ENCODE results near the gene SDHC.

The SDHC gene, protein sequence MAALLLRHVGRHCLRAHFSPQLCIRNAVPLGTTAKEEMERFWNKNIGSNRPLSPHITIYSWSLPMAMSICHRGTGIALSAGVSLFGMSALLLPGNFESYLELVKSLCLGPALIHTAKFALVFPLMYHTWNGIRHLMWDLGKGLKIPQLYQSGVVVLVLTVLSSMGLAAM

GRCh38 chr1:161314201-161314981 lies at the start of gene SDHC:
SDHC (plus strand) TSS chr1:161314381; CDS start chr1:161314406, 25 bp downstream.
- peak; percentile 89 for DNase-seq (ENCODE audit: low read depth)

DNA sequence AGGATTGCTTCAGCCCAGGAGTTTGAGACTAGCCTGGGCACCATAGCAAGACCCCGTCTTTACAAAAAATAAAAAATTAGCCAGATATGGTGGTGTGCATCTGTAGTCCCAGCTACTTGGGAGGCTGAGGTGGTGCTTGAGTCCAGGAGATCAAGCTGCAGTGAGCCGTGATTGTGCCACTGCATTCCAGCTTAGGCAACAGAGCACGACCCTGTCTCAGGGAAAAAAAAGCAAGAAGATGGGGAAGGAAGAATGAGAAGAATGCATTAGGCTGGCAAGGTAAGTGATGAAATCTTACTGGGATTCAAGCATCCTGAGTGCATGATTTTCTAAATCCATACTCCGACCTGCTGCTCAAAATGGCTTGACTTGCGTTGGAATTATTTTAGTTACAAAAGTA lies 48.9 kb upstream of the SDHC start:
- DNase-seq (ENCODE audit: low read depth), result no peak

DNA sequence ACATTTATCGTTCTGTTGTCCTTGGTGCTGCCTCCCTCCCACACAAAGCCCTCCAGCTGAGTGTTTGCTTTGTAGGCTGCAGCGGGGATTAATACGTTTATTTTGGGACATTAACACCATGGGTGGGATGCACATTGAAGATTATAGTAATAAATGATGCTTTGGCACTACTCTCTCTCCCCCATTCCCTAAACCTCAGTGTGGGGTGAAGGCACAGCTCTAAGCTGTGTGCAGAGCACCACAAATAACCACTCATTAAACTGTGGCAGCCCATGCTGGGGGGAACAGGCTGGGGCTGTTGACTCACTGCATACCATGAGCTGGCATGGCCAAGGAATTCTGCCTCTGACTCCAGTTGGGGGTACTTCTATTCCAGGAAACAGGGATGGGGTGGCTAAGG lies 48.0 kb upstream of the SDHC start:
- DNase-seq (ENCODE audit: low read depth), result peak; percentile 36

GRCh38 chr1:161266836-161267235 lies 47.3 kb upstream of the SDHC start:
- DNase-seq (ENCODE audit: low read depth), result no peak

DNA sequence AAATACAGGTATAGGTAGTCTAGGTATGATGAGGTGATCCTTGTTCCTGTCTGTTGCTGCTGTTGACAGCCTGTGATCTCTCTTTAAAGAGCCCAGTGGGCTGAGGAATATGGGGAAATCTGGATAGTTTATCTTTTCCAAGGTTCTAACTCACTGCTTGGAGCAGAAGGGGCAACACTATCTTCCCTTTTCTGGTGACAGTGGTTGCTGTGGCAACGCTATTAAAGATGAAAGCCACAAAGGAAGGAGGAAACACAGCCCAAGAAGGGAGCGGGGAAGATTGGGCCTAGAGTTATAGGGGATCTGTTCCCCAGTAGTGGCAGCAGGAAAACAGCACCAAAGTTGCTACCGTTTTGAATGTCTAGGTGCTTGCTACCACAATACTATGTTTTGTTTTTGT lies 46.9 kb upstream of the SDHC start:
- no peak for DNase-seq (ENCODE audit: low read depth)

- peak; percentile 29 for DNase-seq (ENCODE audit: low read depth)
Observed at GRCh38 chr1:161273402-161273801, 40.8 kb upstream of the SDHC start.

- DNase-seq (ENCODE audit: low read depth), result no peak
Observed at GRCh38 chr1:161274874-161275273, 39.3 kb upstream of the SDHC start.

DNA sequence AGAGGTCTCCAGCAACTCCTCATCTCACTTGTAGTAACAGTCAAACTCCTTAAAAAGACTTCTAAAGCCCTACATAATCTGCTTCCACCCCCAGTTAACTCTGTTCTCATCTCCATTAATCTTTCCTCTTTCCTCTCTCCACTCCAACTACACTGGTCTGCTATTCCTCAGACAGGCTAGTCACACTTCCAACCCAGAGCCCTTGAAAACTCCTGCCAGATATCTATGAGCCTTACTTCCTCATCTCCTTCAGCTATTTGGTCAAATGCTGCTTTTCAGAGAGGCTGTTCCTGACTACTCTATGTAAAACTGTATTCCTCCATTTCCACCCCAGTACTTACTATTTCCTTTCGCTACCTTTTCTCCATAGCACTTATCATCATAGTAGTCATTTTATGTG lies 31.2 kb upstream of the SDHC start:
- no peak for DNase-seq (ENCODE audit: low read depth)

DNA sequence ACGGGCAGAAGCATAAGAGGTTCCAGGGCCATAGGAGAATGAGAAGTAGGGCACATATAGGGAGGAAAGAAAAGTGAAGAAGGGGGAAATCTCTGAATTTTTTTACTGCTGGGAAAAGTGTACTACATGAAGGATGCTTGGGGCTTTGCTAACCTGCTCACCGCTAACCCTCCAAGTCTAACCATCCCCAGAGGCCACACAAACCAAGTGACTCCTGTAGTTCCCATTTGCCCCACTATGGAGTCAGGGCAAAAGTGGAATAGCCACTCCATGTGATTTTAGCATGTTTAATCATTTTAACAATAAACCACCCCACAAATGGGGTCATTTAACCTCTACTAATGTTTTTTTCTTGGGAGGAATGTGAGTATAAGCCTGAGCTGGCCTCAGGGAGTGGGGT lies 29.1 kb upstream of the SDHC start:
- DNase-seq (ENCODE audit: low read depth), result no peak

GRCh38 chr1:161285521-161285920 lies 28.7 kb upstream of the SDHC start:
- DNase-seq (ENCODE audit: low read depth), result no peak

GRCh38 chr1:161287482-161288054 lies 26.6 kb upstream of the SDHC start:
- DNase-seq (ENCODE audit: low read depth), result no peak

DNA sequence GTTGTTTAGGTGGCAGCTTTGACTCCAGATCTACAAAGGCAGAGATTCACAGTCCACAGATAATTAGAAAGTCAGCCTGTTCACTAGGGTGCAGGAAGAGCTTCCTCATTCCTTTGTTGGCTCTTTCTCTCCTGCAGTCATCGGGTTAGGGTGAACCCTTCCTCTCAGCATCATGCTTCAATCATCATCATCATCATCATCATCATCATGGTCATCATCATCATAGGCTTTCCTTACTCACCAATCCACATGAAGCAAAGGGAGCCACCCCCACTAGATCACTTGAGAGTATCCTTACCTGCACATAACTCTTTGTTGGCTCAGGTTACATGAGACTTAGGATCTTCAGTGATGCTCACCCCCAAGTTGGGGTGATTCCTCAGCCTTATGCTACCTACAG lies 23.4 kb upstream of the SDHC start:
- no peak for DNase-seq (ENCODE audit: low read depth)

GRCh38 chr1:161297415-161297814 lies 16.8 kb upstream of the SDHC start:
- DNase-seq (ENCODE audit: low read depth), result no peak

GRCh38 chr1:161298116-161298515 lies 16.1 kb upstream of the SDHC start:
- DNase-seq (ENCODE audit: low read depth), result no peak

GRCh38 chr1:161299347-161299746 lies 14.8 kb upstream of the SDHC start:
- DNase-seq (ENCODE audit: low read depth), result no peak

GRCh38 chr1:161300478-161300877 lies 13.7 kb upstream of the SDHC start:
- no peak for DNase-seq (ENCODE audit: low read depth)

DNA sequence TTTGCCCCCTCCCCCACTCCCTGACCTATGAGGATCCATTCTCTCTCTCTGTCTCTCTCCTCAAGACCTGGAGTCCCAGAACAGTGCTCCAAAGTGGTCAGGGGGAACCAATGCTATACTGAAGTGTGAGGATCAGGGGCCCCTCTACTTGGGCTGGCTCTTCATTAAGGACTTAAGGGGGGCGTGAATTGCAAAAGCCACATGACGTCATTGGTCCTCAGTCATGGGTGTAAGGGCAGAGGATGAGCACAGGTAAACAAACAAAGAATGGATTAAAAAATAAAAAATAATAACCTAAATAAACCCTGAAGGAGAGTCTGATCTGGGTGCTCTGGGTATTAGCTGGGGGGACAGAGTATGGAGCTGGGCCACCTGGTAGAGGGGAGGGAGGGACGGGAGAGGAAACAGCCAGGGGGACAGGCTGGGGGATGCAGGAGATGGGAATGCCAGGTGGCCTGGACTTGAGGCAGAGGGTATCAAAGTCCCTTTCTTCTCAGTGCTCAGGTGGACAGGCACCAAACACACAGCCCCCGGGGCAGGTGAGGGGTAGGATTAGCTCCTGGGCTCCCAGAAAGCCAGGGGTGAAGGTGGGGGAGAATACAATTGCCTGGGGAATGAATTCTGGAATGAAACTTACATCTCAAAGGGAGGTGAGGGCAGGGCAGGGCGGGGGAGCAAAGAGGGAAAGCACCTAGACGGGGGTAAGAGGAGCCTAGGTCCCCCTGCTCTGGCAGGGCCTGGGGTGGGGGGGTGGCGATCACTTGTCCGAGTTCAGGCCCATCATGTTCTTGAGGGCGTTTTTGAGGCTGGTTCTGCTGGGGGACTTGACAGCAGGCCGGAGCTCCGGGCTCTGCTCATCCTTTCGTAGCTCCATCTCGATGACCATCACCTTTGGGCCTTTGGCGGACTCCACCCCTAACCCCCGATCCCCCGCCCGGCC lies 9.0 kb upstream of the SDHC start:
- no peak for DNase-seq (ENCODE audit: low read depth)

DNA sequence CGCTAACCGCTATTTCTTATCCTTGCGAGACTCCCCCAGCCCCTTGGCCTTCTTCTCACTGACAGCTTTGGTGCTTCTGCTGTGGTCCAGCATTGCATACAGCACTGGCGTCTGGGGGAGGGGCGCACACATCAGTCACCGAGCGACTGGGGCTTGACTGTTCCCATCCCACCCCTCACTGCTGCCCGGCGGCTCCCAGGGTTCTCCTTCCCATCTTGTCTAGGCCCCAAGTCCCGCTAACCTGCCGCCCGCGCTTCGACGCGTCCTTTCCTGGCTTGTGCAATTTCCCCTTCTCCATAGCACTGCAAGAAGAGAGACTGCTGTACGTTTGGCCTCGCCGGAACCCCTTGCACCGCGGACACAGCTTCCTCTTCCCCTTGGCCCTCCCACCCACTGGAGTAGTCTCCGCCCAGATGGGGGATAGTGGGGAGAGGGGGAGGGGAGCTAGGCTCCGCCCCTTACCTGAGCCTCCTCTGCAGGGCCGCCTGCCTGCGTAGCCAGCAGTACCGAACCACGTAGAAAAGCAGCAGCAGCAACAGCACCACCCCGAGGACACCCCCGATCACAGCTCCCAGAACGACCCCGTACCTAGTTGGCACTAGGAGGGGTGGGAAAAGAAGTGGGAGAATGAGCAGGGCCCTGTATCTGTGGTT lies 8.2 kb upstream of the SDHC start:
- peak; percentile 56 for DNase-seq (ENCODE audit: low read depth)

DNA sequence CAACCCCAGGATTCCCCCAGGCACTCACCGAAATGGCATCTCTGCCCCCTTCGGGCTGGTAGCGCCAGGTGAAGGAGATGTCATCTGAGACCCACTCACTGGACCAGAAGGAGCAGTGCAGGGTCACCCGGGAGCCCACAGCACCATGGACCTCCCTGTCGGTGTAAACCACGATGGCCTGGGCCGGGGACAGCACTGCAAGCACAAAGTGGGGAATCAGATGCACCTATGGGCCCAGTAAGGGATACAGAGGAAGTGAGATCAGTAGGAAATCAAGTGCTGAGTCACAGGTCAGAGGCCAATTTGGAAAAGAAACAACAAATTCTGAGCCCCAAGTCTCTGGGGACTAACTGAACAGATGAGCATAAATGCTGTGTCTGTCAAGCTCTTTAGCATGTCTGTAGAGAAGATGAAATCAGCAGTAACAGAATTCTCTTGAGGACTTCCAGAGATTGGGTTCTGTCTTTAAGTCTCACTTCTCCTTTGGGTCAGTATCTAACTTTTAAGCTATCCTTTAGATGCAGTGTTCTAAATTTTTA lies 6.9 kb upstream of the SDHC start:
- DNase-seq (ENCODE audit: low read depth), result peak; percentile 33

DNA sequence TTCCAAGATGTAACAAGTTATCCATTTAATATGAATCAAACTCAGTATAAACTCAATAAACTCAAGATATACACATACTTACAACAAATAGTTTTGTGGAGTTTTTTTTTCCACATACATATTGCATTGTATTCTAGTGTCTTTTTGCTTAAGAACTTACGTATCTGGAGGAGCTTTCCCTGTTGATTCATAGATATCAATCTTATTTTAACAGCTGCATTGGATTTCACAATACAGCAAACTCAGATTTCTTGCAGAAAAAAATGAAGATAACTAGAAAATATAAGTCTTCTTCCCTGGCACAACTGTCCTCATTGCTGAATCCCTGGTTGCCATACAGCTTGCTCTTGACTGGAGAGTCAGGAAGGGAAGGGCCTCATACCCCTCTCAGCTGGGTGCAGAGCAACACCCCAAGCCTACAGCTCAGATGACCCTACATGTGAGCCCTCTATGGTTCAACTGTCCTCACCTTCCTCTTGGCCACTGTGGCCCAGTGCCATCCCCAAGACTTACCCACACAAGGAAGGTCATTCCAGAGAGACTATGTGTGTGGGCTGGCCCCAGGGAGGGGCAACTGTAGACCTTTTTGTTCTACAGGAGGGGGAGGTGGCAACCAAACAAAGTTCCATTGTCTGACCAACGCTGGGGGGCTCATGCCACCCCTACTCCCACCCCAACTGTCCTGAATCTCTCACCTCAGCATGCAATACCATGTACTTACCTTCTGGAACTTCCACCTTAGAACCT lies 6.1 kb upstream of the SDHC start:
- DNase-seq (ENCODE audit: low read depth), result no peak

DNA sequence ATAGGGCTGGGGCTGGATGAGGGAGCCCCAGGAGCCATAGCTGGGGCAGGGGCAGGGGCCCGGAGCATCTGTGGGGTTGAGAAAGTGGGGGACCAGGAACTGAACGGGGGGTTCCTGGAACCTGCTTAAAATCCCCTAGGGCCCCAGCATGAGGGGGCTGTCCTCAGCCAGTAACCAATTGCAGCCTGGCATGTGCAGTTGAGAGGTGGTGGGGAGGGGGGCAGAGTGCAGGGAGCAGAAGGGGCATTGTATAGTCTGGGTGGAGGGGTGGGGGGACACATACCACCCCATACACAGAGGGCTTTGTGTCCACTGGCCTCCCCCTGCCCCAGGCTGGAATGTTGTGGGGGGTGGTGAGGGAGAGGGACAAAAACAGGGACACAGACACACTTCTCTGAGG lies 4.3 kb upstream of the SDHC start, which contains the start of gene MPZ:
TSS of gene MPZ (minus strand) at position 101 of the 400 bp plus-strand sequence. CDS start at position 38, 63 bp downstream.
- DNase-seq (ENCODE audit: low read depth), result no peak
